ENCODE results near the gene BMP7. TPM values are rescaled to one million over a fixed set of nuclear protein-coding genes. Genes with fewer than 3 reads are reported as not detected.

BMP7 gene
- total and polyA plus RNA-seq, 2 of the 8 experiments (the other 6 are each of a cell fraction or from before 2014, with no cell fraction given): 9.2 to 14.7 TPM

GRCh38 chr20:57269148-57269984 is 2.9 kb upstream of the BMP7 start:
- no peak overlapping the region for H3K23ac ChIP-seq (ENCODE audit: insufficient read length)
- no peaks in the 10 kb centered on the region for H3K79me1 ChIP-seq (ENCODE audit: low read depth, low read length)
- H2BK12ac ChIP-seq (ENCODE audit: low read depth, low read length): peak overlapping the region; percentile 30; the same call in 1 of the 2 replicates
- FAIRE-seq (no peak), DNase-seq (ENCODE audit: low read depth in 1 of 2, low spot score in 2 of 2) (no peak)
- peaks cover 21% of the 10 kb centered on the region for H3K23me2 ChIP-seq (ENCODE audit: low read depth, low read length)
- H3K4me1 ChIP-seq (replicated peaks in 1 of 4; ENCODE audit: control insufficient read depth in 3 of 4, insufficient read depth in 4 of 4, low read length in 3 of 4): peaks cover 7 to 32% (median 18%) of the 10 kb centered on the region in 4 experiments
- H3K9ac ChIP-seq (replicated peaks in 1 of 4; ENCODE audit: extremely low read depth in 1 of 4, low read depth in 3 of 4, low read length in 3 of 4): no peak overlapping the region
- no peaks in the 10 kb centered on the region for H3K9me3 ChIP-seq (ENCODE audit: insufficient read depth in 2 of 2, low read depth in 1 of 2, low read length in 1 of 2)
- no peaks in the 10 kb centered on the region for H3K36me3 ChIP-seq (ENCODE audit: control insufficient read depth in 2 of 4, insufficient read depth in 4 of 4, low read length in 3 of 4)
- peak overlapping the region; percentile 58 for H4K91ac ChIP-seq (replicated peaks; ENCODE audit: insufficient read length, low read length)
- H3K4me2 ChIP-seq (ENCODE audit: insufficient read depth in 1 of 2, low read depth in 2 of 2, low read length in 2 of 2): peak overlapping the region; percentile 50 to 55; a peak in 3 of 4 replicates
- no peak overlapping the region for H2BK120ac ChIP-seq (replicated peaks; ENCODE audit: low read depth, low read length)
- H2BK20ac ChIP-seq (ENCODE audit: low read length): peak overlapping the region; percentile 91
- H2BK15ac ChIP-seq (ENCODE audit: low read length): peak overlapping the region; percentile 83; the same call in 1 of the 2 replicates
- H3K27me3 ChIP-seq (replicated peaks in 1 of 4; ENCODE audit: control insufficient read depth in 3 of 4, extremely low read depth in 1 of 4, insufficient read depth in 3 of 4, low read length in 3 of 4): peaks cover 30 to 64% (median 58%) of the 10 kb centered on the region in 4 experiments
- POLR2A ChIA-PET (ENCODE audit: partially characterized antibody): interaction anchor here (0.5 to 1.5 kb wide), 2 partner anchors 8 to 98 kb away, joined by 3 to 5 read pairs; no protein-coding TSS in a partner anchor
- no peak overlapping the region for H3K14ac ChIP-seq (ENCODE audit: insufficient read length)
- H2AFZ ChIP-seq (ENCODE audit: low read length): no peak overlapping the region
- no peak overlapping the region for H3K4ac ChIP-seq (replicated peaks; ENCODE audit: insufficient read length, low read depth, low read length)
- no peaks in the 10 kb centered on the region for H4K20me1 ChIP-seq (replicated peaks in 1 of 2; ENCODE audit: control insufficient read depth in 1 of 2, insufficient read depth in 2 of 2, low read length in 2 of 2)
- H3K27ac ChIP-seq (ENCODE audit: low read depth, low read length): no peak overlapping the region
- H3K56ac ChIP-seq (replicated peaks; ENCODE audit: insufficient read length, low read depth, low read length): no peak overlapping the region
- H2AK5ac ChIP-seq (ENCODE audit: low read depth, low read length): no peak overlapping the region; the same call in 1 of the 2 replicates
- peak overlapping the region in 1 of 4 experiments; percentile 20; a peak in 2 of 8 replicates for H3K4me3 ChIP-seq (ENCODE audit: extremely low read depth in 1 of 4, insufficient read depth in 2 of 4, low read depth in 3 of 4, low read length in 4 of 4)
- CTCF ChIA-PET (ENCODE audit: partially characterized antibody): interaction anchor here (1.0 to 2.3 kb wide), 9 partner anchors 11 to 161 kb away, joined by 3 to 11 read pairs (median 4); partner anchors contain the start of gene SPO11
- H4K8ac ChIP-seq (ENCODE audit: extremely low read depth, insufficient read depth, low read length): no peak overlapping the region
- H4K5ac ChIP-seq (ENCODE audit: insufficient read length, low read depth, low read length): no peak overlapping the region
- H3K18ac ChIP-seq (ENCODE audit: extremely low read depth, low read length): peak overlapping the region; percentile 71
- H2BK5ac ChIP-seq (ENCODE audit: low read depth, low read length): no peak overlapping the region; the same call in 1 of the 2 replicates
- WGBS, 2 experiments (ENCODE audit: extremely low coverage in 1 of 2, insufficient coverage in 1 of 2, insufficient read length in 1 of 2, insufficient replicate concordance in 2 of 2, low coverage in 1 of 2, low lambda C conversion rate in 2 of 2, missing lambda C conversion rate in 1 of 2): 46% methylated on average over 10 of the region's 10 CpGs; no CpG with 5 or more reads in 1 of the 2 experiments
- no peaks in the 10 kb centered on the region for H3K79me2 ChIP-seq (ENCODE audit: control insufficient read depth in 1 of 2, insufficient read depth in 2 of 2, low read length in 2 of 2)
- TF ChIP-seq ASH2L (IDR thresholded peaks at IDR 0.05; ENCODE audit: low read length) (peak; percentile 37), SP1 (IDR thresholded peaks at IDR 0.05; ENCODE audit: low read depth, low read length) (peak; percentile 38; the same call in 1 of the 2 replicates), TCF12 (IDR thresholded peaks at IDR 0.05; ENCODE audit: low read depth, low read length) (0 out of 2 replicates have a peak, but pooled peaks have one; percentile 83), KDM1A (IDR thresholded peaks at IDR 0.05; ENCODE audit: borderline replicate concordance, low read length) (peak; percentile 42; the same call in 1 of the 2 replicates), TEAD4 (IDR thresholded peaks at IDR 0.05; ENCODE audit: low read depth, low read length) (no peak), YY1 (IDR thresholded peaks at IDR 0.05; ENCODE audit: low read depth, low read length) (peak; percentile 82), EZH2 (IDR thresholded peaks at IDR 0.05; ENCODE audit: low read depth, low read length, severe bottlenecking) (no peak), E2F6 (IDR thresholded peaks at IDR 0.05) (0 out of 2 replicates have a peak, but pooled peaks have one; percentile 20)

All from H1 (cell line).